ENCODE results near the gene LSAMP.
A peak's percentile ranks its signal among the peaks of the same experiment; 100 is the strongest.

Gene LSAMP

GRCh38 chr3:115927197-115927596 lies 518.1 kb downstream of the LSAMP start:
- CTCF ChIA-PET = no interaction called here
- H3K4me3 ChIP-seq (ENCODE audit: low read depth, low read length) = no peak overlapping the region
- no peak for TF ChIP-seq CTCF (IDR thresholded peaks at IDR 0.05; ENCODE audit: insufficient read depth, low read length, missing control alignments)
- POLR2A ChIA-PET = no interaction called here
- no peak for DNase-seq (ENCODE audit: low read depth, low spot score)

- DNase-seq (ENCODE audit: low read depth, low spot score) = peak; percentile 16
- ChIA-PET POLR2A (no interaction called here), CTCF (interaction anchor here (0.6 to 2.5 kb wide), 10 partner anchors 9 to 94 kb away, joined by 3 to 19 read pairs (median 6); no protein-coding TSS in a partner anchor)
Measured at GRCh38 chr3:115922681-115923347, 522.5 kb downstream of the LSAMP start.

GRCh38 chr3:115921711-115922110 lies 523.6 kb downstream of the LSAMP start:
- no peak overlapping the region for H3K4me3 ChIP-seq (ENCODE audit: low read depth, low read length)
- ChIA-PET CTCF (interaction anchor here (1.2 to 2.5 kb wide), 9 partner anchors 8 to 91 kb away, joined by 3 to 19 read pairs (median 7); no protein-coding TSS in a partner anchor), POLR2A (no interaction called here)
- DNase-seq (ENCODE audit: low read depth, low spot score) = no peak
- TF ChIP-seq CTCF (IDR thresholded peaks at IDR 0.05; ENCODE audit: insufficient read depth, low read length, missing control alignments) = no peak

More at GRCh38 chr3:115922681-115923347, 522.5 kb downstream of the LSAMP start:
- H3K4me3 ChIP-seq (ENCODE audit: low read depth, low read length) = no peak overlapping the region
- peak; percentile 52 for TF ChIP-seq CTCF (IDR thresholded peaks at IDR 0.05; ENCODE audit: insufficient read depth, low read length, missing control alignments)

- ChIA-PET CTCF (no interaction called here), POLR2A (no interaction called here)
- no peak overlapping the region for H3K4me3 ChIP-seq (ENCODE audit: low read depth, low read length)
- no peak for TF ChIP-seq CTCF (IDR thresholded peaks at IDR 0.05; ENCODE audit: insufficient read depth, low read length, missing control alignments)
- DNase-seq (ENCODE audit: low read depth, low spot score) = no peak
Measured at GRCh38 chr3:115918900-115919299, 526.4 kb downstream of the LSAMP start.

GRCh38 chr3:115916866-115917265 lies 528.4 kb downstream of the LSAMP start:
- H3K4me3 ChIP-seq (ENCODE audit: low read depth, low read length) = no peak overlapping the region
- DNase-seq (ENCODE audit: low read depth, low spot score) = no peak
- no peak for TF ChIP-seq CTCF (IDR thresholded peaks at IDR 0.05; ENCODE audit: insufficient read depth, low read length, missing control alignments)
- ChIA-PET CTCF (interaction anchor here (0.6 kb wide), 2 partner anchors 15 to 120 kb away, joined by 3 read pairs; no protein-coding TSS in a partner anchor), POLR2A (no interaction called here)

- H3K4me3 ChIP-seq (ENCODE audit: low read depth, low read length) = no peak overlapping the region
- ChIA-PET CTCF (no interaction called here), POLR2A (no interaction called here)
- no peak for DNase-seq (ENCODE audit: low read depth, low spot score)
- TF ChIP-seq CTCF (IDR thresholded peaks at IDR 0.05; ENCODE audit: insufficient read depth, low read length, missing control alignments) = no peak
Measured at GRCh38 chr3:115915061-115915460, 530.2 kb downstream of the LSAMP start.
